GM12864 (cell line): ENCODE results near the gene EYA3.

Experiments
- DNase-seq: peaks from one replicate; pipeline ENCODE4 v3.0.0-alpha.2; 2011; ENCODE audit warnings: low read depth
- H3K4me3 ChIP-seq: 2 replicates; pipeline ENCODE4 v1.5.1; 2011; ENCODE audit warnings: mild to moderate bottlenecking, low read depth, low read length, control low read depth
- TF ChIP-seq, protein P1 (sequence below): IDR thresholded peaks from 2 replicates; pipeline ENCODE4 v1.5.1; 2011; ENCODE audit warnings: low read depth, mild to moderate bottlenecking, moderate library complexity, low read length, control low read depth, inconsistent platforms; ENCODE audit errors: missing control alignments

Gene EYA3

DNA sequence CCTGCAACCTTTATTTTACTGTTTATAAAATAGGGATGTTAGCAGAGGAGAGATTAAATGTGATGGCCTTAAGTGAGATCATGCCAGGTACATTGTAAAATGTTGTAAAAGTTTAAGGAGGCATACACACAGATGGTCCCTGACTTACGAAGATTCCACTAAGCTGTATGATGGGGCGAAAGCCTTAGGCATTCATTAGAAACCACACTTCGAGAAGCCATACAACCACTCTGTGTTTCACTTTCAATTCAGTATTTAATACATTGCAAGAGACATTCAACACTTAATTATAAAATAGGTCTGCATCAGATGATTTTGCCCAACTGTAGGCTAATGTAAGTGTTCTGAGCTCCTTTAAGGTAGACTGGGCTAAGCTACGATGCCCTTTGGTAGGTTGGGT is 149.9 kb downstream of the EYA3 start:
- no peak for DNase-seq
- TF ChIP-seq, protein P1, sequence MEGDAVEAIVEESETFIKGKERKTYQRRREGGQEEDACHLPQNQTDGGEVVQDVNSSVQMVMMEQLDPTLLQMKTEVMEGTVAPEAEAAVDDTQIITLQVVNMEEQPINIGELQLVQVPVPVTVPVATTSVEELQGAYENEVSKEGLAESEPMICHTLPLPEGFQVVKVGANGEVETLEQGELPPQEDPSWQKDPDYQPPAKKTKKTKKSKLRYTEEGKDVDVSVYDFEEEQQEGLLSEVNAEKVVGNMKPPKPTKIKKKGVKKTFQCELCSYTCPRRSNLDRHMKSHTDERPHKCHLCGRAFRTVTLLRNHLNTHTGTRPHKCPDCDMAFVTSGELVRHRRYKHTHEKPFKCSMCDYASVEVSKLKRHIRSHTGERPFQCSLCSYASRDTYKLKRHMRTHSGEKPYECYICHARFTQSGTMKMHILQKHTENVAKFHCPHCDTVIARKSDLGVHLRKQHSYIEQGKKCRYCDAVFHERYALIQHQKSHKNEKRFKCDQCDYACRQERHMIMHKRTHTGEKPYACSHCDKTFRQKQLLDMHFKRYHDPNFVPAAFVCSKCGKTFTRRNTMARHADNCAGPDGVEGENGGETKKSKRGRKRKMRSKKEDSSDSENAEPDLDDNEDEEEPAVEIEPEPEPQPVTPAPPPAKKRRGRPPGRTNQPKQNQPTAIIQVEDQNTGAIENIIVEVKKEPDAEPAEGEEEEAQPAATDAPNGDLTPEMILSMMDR, result no peak
- no peak overlapping the region for H3K4me3 ChIP-seq

DNA sequence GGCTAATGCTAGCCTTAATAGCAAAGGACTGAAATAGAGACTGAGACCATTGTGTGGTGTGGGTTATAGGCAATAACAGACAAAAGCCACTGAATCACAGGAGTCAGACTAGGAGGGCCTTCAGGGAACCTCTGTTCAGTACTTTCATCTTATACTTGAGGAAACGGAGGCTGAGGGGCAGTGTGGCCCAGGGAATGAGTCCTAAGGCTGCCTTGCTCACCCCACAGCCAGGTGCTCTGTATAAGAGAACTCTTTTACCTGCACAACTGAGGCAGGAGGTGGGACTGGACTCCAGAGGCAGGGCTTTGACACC is 150.9 kb downstream of the EYA3 start:
- no peak overlapping the region for H3K4me3 ChIP-seq
- no peak for DNase-seq
- TF ChIP-seq, protein P1, result no peak

- TF ChIP-seq, protein P1, result no peak
- H3K4me3 ChIP-seq, result no peak overlapping the region
- DNase-seq, result no peak
Observed at GRCh38 chr1:27936370-27936769, 152.0 kb downstream of the EYA3 start.

DNA sequence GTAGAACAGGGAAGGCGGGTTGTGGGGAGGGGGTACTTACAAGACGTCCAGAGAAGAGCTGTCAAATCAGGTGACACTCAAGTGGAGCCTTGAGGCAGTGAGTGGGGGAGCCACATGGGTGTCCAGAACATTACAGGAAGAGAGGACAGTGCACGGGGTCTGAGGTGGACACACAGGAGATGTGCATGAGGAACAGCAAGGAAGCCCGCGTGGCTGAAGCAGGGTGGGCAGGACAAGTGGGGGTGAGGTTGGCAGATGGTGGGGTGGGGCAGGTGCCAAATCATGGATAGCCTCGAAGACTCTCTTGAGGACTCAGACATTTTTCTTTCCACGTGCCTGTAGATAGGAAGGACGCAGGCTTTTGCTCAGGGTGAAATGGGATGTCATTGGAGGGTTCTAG is 152.7 kb downstream of the EYA3 start:
- DNase-seq, result no peak
- TF ChIP-seq, protein P1, result no peak
- no peak overlapping the region for H3K4me3 ChIP-seq

DNA sequence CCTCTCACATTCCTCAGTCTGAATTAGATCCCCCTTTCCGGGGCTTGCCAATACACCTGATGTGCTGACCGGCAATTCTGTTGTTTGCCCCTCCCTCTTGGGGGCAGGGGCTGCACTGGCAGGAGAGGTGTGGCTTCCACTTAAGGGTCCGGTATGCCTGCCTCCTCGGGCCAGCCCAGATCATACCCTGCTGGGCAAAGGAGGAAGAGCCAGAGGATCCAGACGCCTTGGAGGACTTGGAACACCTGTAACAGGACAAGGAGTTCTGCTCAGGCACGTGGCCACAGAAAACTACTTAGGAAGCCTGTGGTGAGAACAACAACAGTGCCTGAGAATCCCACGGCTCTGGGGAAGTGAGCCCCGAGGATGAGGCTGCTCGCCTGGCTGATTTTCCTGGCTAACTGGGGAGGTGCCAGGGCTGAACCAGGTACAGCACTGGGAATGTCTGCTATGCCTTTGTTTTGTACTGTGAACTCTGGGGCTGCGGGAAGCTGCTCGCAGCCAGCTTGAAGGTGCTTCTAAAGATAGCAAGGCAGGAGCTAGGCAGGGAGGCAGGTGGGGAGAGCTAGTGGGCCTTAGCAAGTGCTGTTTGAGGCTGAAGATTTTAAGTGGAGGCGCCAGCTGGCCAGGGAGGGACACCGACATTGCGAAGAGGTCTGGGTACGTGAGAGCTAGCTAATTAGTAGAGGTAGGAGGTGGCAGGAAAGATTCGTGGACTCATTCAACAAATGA is 153.4 kb downstream of the EYA3 start, which contains the start of gene SMPDL3B:
SMPDL3B (plus strand) TSS at position 183 of the 732 bp plus-strand sequence; CDS start at position 367, 184 bp downstream.
- TF ChIP-seq, protein P1, result no peak

GRCh38 chr1:27931759-27932158 is 156.7 kb downstream of the EYA3 start:
- DNase-seq, result no peak
- TF ChIP-seq, protein P1, result no peak
- H3K4me3 ChIP-seq, result no peak overlapping the region

More for the DNA sequence above, 153.4 kb downstream of the EYA3 start, which contains the start of gene SMPDL3B:
- H3K4me3 ChIP-seq, result no peak within 1 kb of the TSS
- DNase-seq, result no peak

DNA sequence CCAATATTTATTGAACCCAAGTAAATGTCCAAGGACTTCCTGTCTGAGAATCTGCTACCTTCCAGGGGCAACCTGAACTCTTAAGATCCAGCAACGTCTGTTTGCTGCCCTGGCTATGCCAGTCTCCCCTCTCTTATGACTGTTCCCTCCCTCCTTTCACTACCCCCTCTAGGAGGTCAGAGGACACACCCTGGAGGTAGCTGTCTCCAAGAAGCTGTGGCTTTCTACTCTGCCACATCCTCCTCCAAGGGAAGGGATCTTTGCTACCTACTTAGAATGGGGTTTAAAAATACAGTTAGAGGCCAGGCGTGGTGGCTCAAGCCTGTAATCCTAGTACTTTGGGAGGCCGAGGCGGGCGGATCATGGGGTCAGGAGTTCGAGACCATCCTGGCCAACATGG is 157.2 kb downstream of the EYA3 start:
- no peak for DNase-seq
- TF ChIP-seq, protein P1, result no peak
- no peak overlapping the region for H3K4me3 ChIP-seq
